GM21367 (cell line): ENCODE data around the gene RBFOX1.

ENCODE experiments used
- ATAC-seq: cut with Tn5 transposase; IDR thresholded peaks from one replicate; pipeline ENCODE4 v1.9.1; 2021; ENCODE audit not compliant: unreplicated experiment

The RBFOX1 gene

GRCh38 chr16:7334801-7335560 lies 2.3 kb downstream of the RBFOX1 start:
- ATAC-seq = no peak

GRCh38 chr16:7335991-7336634 lies 3.5 kb downstream of the RBFOX1 start:
- no peak for ATAC-seq

DNA sequence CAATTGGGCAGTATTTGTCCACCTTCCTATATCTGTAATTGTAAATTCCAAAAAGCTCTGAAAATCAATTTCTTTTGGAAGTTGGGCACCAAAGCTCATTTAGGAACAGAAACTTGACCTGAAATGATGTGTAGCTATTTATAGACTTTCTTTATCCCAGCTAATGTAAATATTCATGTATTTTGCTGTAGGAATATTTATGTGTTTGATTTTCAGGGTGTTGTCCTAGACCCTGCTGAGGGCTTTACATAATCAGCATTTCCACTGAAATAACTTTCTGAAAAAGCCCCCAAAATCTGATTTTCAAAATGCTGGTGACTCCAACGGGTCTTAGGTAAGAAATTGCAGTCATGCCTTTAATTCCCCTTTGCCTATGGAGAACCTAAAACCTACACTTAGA lies 4.1 kb downstream of the RBFOX1 start:
- no peak for ATAC-seq

DNA sequence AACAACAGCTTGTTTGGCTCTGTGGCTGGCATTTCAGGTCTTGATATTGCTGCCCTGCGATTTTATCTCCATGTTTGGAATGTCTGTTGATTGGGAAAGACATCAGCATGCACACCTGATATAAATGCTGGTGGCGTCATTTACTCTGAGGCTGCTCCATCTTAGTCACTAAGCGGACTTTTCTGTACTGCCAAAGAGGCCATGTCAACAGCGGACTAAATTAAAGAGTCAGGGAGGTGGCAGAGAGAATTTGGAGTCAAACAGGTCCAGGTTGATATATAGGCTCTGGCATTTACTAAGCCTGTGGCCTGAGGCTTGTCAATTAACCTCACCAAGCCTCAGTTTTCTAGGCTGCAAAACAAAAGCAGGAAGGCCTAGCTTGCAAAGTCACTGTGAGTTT lies 6.2 kb downstream of the RBFOX1 start:
- no peak for ATAC-seq

GRCh38 chr16:7339700-7340099 lies 7.1 kb downstream of the RBFOX1 start:
- no peak for ATAC-seq

DNA sequence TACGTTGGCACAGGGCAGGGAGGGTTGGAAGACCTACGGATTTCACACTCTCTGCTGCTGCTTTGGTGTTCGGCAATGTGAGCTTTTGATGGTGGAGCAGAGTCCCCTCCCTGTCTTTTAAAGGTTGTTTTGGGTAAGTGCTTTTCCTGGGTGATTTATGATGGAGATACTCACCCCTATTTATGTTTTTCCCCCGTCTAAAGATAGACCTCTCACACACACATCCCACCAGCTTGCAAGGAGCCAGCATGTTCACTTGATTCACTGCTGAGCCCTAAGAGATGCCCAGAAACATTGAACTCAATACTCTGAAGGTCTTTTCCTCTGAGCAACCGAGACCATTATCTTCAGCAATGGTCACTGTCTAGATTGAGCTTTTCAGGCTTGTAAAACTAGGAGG lies 8.3 kb downstream of the RBFOX1 start:
- no peak for ATAC-seq

- ATAC-seq = no peak
Measured at GRCh38 chr16:7342598-7342997, 10.0 kb downstream of the RBFOX1 start.

DNA sequence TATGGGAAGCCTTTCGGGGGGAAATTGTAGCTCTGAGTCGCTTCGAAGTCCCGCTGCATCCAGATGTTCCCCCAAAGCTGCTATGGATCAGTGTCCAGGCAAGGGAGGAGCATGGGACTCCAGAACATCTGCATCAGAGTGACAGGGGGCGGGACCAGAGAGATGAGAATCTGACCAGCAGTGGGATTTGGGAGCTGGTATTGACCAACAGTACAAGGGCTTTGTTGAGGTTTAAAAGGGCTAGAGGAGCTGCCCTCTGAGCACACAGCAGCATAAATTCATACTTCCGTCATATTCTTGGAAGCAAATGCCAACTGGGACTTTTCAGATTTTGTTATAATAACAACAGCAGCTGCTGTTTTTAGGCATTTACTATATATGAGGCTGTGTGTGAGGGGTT lies 10.6 kb downstream of the RBFOX1 start:
- no peak for ATAC-seq

DNA sequence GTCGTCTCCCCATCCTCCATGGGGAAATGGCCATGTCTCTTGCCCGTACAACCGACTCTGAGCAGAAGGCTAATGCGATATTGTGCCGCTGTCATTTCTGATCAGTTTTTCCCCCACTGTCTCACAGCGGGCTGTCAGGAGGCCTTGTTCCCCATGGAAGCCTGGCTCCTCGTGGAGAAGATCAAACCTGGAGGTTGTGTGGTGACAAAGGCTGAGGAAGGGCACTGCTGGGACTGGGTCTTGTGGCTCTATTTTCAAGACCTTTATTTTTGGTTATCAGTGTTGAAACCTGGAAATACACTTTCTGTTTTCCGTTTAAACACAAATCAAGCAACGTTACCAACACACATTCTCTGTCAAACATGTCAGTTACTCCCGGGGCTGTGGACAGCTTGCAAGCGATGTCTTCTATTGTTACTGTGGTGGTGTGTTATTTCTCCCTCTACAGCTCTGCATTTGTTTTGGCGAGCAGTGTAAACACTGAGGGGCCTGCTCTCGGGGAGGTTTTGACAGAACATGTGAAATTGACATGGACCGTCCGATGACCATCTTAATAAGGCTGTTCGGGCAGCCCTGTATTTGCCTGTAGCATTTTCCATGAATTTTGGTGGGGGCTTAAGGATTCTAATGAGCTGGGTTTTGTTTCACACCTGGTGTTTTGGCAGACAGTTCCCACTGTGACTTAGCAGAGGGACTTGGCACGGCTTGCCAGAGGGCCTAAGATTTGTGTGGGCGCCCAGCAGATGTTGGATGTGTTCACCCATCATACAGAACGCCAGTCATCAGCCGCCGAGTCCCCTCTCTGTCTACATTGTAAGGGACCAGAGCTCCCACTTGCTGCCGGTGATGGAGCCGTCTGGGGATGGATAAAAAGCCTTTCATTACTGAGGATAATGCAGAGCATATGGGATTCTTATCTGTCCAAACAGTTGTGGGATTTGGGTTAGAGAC lies 12.5 kb downstream of the RBFOX1 start:
- no peak for ATAC-seq

DNA sequence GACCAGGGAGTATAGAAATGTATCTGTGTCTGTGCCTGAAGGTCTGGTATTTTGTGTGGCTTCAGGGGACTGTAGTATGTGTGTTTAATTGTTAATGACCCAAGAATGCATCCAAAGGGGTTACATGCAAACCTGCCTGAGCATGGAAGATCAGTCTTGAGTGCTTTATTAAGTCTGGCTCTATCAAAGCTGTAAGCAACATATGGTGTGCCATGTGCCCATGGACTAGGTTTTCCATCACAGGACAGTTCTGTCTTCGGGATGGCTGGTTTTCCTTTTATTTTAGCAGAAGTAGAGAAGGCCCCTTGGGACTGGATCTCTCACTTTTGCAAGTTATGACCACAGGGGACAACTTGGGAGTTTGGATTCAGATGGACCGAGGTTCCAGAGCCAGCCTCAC lies 18.2 kb downstream of the RBFOX1 start:
- ATAC-seq = no peak

GRCh38 chr16:7351610-7352510 lies 19.2 kb downstream of the RBFOX1 start:
- no peak for ATAC-seq

- ATAC-seq = no peak
Measured at GRCh38 chr16:7355758-7356157, 23.1 kb downstream of the RBFOX1 start.

- ATAC-seq = no peak
Measured at GRCh38 chr16:7361416-7362129, 28.9 kb downstream of the RBFOX1 start.

DNA sequence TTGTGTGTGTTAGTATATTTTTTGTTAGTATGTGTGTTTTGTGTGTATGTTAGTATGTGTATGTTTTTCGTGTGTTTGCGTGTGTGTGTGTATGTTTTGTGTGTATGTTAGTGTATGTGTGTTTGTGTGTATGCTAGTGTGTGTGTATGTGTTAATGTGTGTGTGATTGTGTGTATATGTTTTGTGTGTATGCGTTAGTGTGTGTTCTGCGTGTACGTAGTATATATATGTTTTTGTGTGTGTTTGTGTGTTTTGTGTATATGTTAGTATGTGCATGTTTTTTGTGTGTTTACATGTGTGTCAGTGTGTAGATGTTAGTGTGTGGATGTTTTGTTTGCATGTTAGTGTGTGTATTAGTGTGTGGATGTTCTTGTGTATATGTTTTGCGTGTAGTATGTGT lies 29.6 kb downstream of the RBFOX1 start:
- no peak for ATAC-seq

GRCh38 chr16:7363422-7364417 lies 31.1 kb downstream of the RBFOX1 start:
- no peak for ATAC-seq

DNA sequence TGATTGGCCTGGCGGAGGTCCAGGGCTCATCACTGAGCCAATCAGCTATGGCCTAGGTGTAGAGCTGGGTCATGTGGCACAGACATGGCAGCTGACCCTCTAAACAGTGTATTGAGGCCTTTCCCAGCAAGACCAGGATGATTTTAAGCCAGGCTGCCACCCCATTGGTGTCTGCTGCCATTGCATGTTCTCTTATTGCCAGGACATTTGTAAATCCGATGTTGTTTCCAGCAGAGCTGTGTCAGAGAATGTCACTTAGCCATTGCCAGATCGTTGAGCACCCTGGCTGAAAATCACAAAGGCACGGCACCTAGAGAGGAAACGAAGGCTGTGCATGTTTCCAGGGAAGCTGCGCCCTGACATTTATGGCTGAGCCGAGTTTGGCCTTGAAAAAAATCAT lies 33.4 kb downstream of the RBFOX1 start:
- ATAC-seq = no peak

- no peak for ATAC-seq
Measured at GRCh38 chr16:7366993-7367880, 34.6 kb downstream of the RBFOX1 start.

DNA sequence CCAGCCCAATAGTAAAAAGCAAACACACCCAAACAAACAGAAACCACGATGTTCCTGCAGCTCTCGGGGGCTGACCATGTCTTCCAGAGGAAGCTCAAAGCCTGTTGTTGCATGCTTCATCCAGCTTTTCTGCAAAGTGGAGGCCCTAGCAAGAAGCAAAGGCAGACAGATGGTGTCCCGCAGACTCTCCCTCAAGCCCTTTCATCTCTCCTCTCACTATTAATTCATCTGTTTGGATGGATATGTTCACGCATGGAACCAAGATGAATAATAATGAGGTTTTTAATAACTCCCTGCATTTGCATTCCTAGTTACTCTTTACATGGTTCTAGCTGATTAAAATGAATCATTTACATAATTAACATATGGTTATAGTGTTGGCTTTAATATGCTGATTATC lies 36.6 kb downstream of the RBFOX1 start:
- ATAC-seq = no peak
